ENCODE results near the gene GJC1.

The GJC1 gene

GRCh38 chr17:44751806-44752205 is 78.3 kb downstream of the GJC1 start:
- peaks cover 22% of the 10 kb centered on the region for H3K4me1 ChIP-seq (ENCODE audit: control insufficient read depth, insufficient read depth, low read length)
- 78 to 82% methylated on average over 10 of the region's 10 CpGs for WGBS, 2 experiments
- H3K4me3 ChIP-seq (ENCODE audit: insufficient read depth, low read depth, low read length), result no peak overlapping the region
- peaks cover under 1% of the 10 kb centered on the region for H3K27me3 ChIP-seq (ENCODE audit: control insufficient read depth, insufficient read depth, low read length, poor library complexity, severe bottlenecking)
- no peak overlapping the region for H3K27ac ChIP-seq (ENCODE audit: insufficient read depth, low read depth, low read length, poor library complexity, severe bottlenecking)
- H3K36me3 ChIP-seq (ENCODE audit: control insufficient read depth, insufficient read depth, low read length), result no peaks in the 10 kb centered on the region
- no peaks in the 10 kb centered on the region for H3K9me3 ChIP-seq (ENCODE audit: control insufficient read depth, low read length)

- Histone ChIP-seq H3K9me3 (ENCODE audit: control insufficient read depth, low read length) (no peaks in the 10 kb centered on the region), H3K27ac (ENCODE audit: insufficient read depth, low read depth, low read length, poor library complexity, severe bottlenecking) (no peak overlapping the region), H3K36me3 (ENCODE audit: control insufficient read depth, insufficient read depth, low read length) (no peaks in the 10 kb centered on the region), H3K27me3 (ENCODE audit: control insufficient read depth, insufficient read depth, low read length, poor library complexity, severe bottlenecking) (no peaks in the 10 kb centered on the region), H3K4me3 (ENCODE audit: insufficient read depth, low read depth, low read length) (no peak overlapping the region), H3K4me1 (ENCODE audit: control insufficient read depth, insufficient read depth, low read length) (peaks cover 22% of the 10 kb centered on the region)
- WGBS, 2 experiments, result 93 to 94% methylated on average over 7 of the region's 7 CpGs
These were observed 78.8 kb downstream of the GJC1 start for GRCh38 chr17:44751331-44751730.

- Histone ChIP-seq H3K4me1 (ENCODE audit: control insufficient read depth, insufficient read depth, low read length) (peaks cover 22% of the 10 kb centered on the region), H3K27me3 (ENCODE audit: control insufficient read depth, insufficient read depth, low read length, poor library complexity, severe bottlenecking) (no peaks in the 10 kb centered on the region), H3K4me3 (ENCODE audit: insufficient read depth, low read depth, low read length) (no peak overlapping the region), H3K27ac (ENCODE audit: insufficient read depth, low read depth, low read length, poor library complexity, severe bottlenecking) (no peak overlapping the region), H3K36me3 (ENCODE audit: control insufficient read depth, insufficient read depth, low read length) (no peaks in the 10 kb centered on the region), H3K9me3 (ENCODE audit: control insufficient read depth, low read length) (no peaks in the 10 kb centered on the region)
- 67 to 73% methylated on average over 9 of the region's 9 CpGs for WGBS, 2 experiments
These were observed 80.1 kb downstream of the GJC1 start for GRCh38 chr17:44749980-44750318.

- H3K4me1 ChIP-seq (ENCODE audit: control insufficient read depth, insufficient read depth, low read length), result peaks cover 22% of the 10 kb centered on the region
- no peak overlapping the region for H3K27ac ChIP-seq (ENCODE audit: insufficient read depth, low read depth, low read length, poor library complexity, severe bottlenecking)
- H3K9me3 ChIP-seq (ENCODE audit: control insufficient read depth, low read length), result no peaks in the 10 kb centered on the region
- no peaks in the 10 kb centered on the region for H3K27me3 ChIP-seq (ENCODE audit: control insufficient read depth, insufficient read depth, low read length, poor library complexity, severe bottlenecking)
- 66 to 67% methylated on average over 19 of the region's 19 CpGs for WGBS, 2 experiments
- no peak overlapping the region for H3K4me3 ChIP-seq (ENCODE audit: insufficient read depth, low read depth, low read length)
- H3K36me3 ChIP-seq (ENCODE audit: control insufficient read depth, insufficient read depth, low read length), result no peaks in the 10 kb centered on the region
These were observed 80.8 kb downstream of the GJC1 start for GRCh38 chr17:44749076-44749979.
